Measurements from ENCODE around the gene FKBP5. TPM values are rescaled to one million over a fixed set of nuclear protein-coding genes. Genes with fewer than 3 reads are reported as not detected.

Gene FKBP5
- polyA plus RNA-seq, 1 experiment = 1.6 TPM

GRCh38 chr6:35635601-35636597 is 52.8 kb downstream of the FKBP5 start:
- no peak for TF ChIP-seq CTCF (IDR thresholded peaks at IDR 0.05; ENCODE audit: insufficient read depth, low read depth, low read length)
- no peak for DNase-seq (ENCODE audit: low read depth)
- H3K36me3 ChIP-seq (ENCODE audit: control insufficient read depth, insufficient read depth, low read length) = no peaks in the 10 kb centered on the region
- H3K27me3 ChIP-seq (ENCODE audit: control insufficient read depth, insufficient read depth, low read length) = no peaks in the 10 kb centered on the region
- POLR2A ChIA-PET = no interaction called here
- no peak overlapping the region for H3K4me3 ChIP-seq (ENCODE audit: low read depth, low read length)
- CTCF ChIA-PET = interaction anchor here (0.6 kb wide), 1 partner anchor 100 kb away, joined by 3 read pairs; no protein-coding TSS in a partner anchor

- CTCF ChIA-PET = interaction anchor here (0.9 kb wide), 1 partner anchor 46 kb away, joined by 3 read pairs; no protein-coding TSS in a partner anchor
- H3K36me3 ChIP-seq (ENCODE audit: control insufficient read depth, insufficient read depth, low read length) = no peaks in the 10 kb centered on the region
- no peak for TF ChIP-seq CTCF (IDR thresholded peaks at IDR 0.05; ENCODE audit: insufficient read depth, low read depth, low read length)
- DNase-seq (ENCODE audit: low read depth) = no peak
- no peaks in the 10 kb centered on the region for H3K27me3 ChIP-seq (ENCODE audit: control insufficient read depth, insufficient read depth, low read length)
- POLR2A ChIA-PET = no interaction called here
- no peak overlapping the region for H3K4me3 ChIP-seq (ENCODE audit: low read depth, low read length)
These were observed 54.4 kb downstream of the FKBP5 start for GRCh38 chr6:35634316-35634715.

- DNase-seq (ENCODE audit: low read depth) = no peak
- no peak overlapping the region for H3K4me3 ChIP-seq (ENCODE audit: low read depth, low read length)
- no peak for TF ChIP-seq CTCF (IDR thresholded peaks at IDR 0.05; ENCODE audit: insufficient read depth, low read depth, low read length)
- POLR2A ChIA-PET = no interaction called here
- H3K27me3 ChIP-seq (ENCODE audit: control insufficient read depth, insufficient read depth, low read length) = no peaks in the 10 kb centered on the region
- CTCF ChIA-PET = interaction anchor here (1.3 kb wide), 1 partner anchor 49 kb away, joined by 4 read pairs; no protein-coding TSS in a partner anchor
- H3K36me3 ChIP-seq (ENCODE audit: control insufficient read depth, insufficient read depth, low read length) = no peaks in the 10 kb centered on the region
These were observed 55.1 kb downstream of the FKBP5 start for GRCh38 chr6:35633579-35634089.

- POLR2A ChIA-PET = no interaction called here
- DNase-seq (ENCODE audit: low read depth) = no peak
- no peaks in the 10 kb centered on the region for H3K36me3 ChIP-seq (ENCODE audit: control insufficient read depth, insufficient read depth, low read length)
- no peaks in the 10 kb centered on the region for H3K27me3 ChIP-seq (ENCODE audit: control insufficient read depth, insufficient read depth, low read length)
- CTCF ChIA-PET = no interaction called here
- TF ChIP-seq CTCF (IDR thresholded peaks at IDR 0.05; ENCODE audit: insufficient read depth, low read depth, low read length) = no peak
- no peak overlapping the region for H3K4me3 ChIP-seq (ENCODE audit: low read depth, low read length)
These were observed 58.8 kb downstream of the FKBP5 start for GRCh38 chr6:35629876-35630378.

- Histone ChIP-seq H3K27me3 (ENCODE audit: control insufficient read depth, insufficient read depth, low read length) (no peaks in the 10 kb centered on the region), H3K4me3 (ENCODE audit: low read depth, low read length) (no peak overlapping the region), H3K36me3 (ENCODE audit: control insufficient read depth, insufficient read depth, low read length) (no peaks in the 10 kb centered on the region)
- TF ChIP-seq CTCF (IDR thresholded peaks at IDR 0.05; ENCODE audit: insufficient read depth, low read depth, low read length) = no peak
- CTCF ChIA-PET = interaction anchor here (0.7 to 3.6 kb wide), 4 partner anchors 40 to 110 kb away, joined by 3 to 20 read pairs (median 3); no protein-coding TSS in a partner anchor
- POLR2A ChIA-PET = no interaction called here
- DNase-seq (ENCODE audit: low read depth) = no peak
These were observed 62.3 kb downstream of the FKBP5 start for GRCh38 chr6:35626401-35626800.
